GM21737 (cell line): Measurements from ENCODE around the gene OGT.
"Not testable (repeated sequence)": the region's sequence is repeated elsewhere in the genome, so short reads cannot be mapped to it uniquely, and the experiment has no call there.

Source experiments
- ATAC-seq: cut with Tn5 transposase; IDR thresholded peaks from one replicate; pipeline ENCODE4 v1.9.1; 2021; ENCODE audit warnings: mild to moderate bottlenecking, moderate library complexity; ENCODE audit not compliant: unreplicated experiment

Gene OGT

GRCh38 chrX:71579136-71579989 lies 46.5 kb downstream of the OGT start:
- ATAC-seq, result no peak

DNA sequence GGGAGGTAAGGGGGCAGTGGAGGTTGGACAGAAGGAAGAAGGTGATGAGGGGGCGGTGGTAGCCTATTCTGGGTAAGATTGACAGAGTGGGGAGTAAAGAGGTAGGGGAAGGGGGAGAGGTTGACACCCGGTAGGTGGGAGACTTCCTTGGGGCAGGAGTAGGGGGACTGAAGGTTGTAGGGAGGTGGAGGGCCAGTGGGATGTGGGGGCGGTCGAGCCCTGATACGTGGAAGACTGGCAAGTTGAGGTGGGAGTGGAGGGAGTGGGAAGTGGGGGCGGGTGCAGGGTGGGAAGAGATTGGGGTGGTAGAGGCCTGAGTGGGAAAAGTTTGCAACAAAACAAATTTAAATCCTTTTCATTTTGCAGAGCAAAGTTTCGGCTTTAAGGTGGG lies 47.1 kb downstream of the OGT start:
- no peak for ATAC-seq

GRCh38 chrX:71581210-71581609 lies 48.3 kb downstream of the OGT start:
- no peak for ATAC-seq

GRCh38 chrX:71586929-71587328 lies 54.0 kb downstream of the OGT start:
- ATAC-seq, result no peak

GRCh38 chrX:71593210-71593609 lies 60.3 kb downstream of the OGT start:
- not testable (repeated sequence) for ATAC-seq

GRCh38 chrX:71599965-71600364 lies 67.1 kb downstream of the OGT start:
- ATAC-seq, result no peak

DNA sequence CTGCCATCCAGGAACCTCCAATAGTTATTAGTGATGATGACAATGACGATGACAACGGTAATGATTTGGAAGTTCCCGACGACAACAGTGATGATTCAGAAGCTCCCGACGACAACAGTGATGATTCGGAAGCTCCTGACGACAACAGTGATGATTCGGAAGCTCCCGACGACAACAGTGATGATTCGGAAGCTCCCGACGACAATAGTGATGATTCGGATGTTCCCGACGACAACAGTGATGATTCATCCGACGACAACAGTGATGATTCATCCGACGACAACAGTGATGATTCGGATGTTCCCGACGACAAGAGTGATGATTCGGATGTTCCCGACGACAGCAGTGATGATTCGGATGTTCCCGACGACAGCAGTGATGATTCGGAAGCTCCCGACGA lies 70.7 kb downstream of the OGT start:
- no peak for ATAC-seq

DNA sequence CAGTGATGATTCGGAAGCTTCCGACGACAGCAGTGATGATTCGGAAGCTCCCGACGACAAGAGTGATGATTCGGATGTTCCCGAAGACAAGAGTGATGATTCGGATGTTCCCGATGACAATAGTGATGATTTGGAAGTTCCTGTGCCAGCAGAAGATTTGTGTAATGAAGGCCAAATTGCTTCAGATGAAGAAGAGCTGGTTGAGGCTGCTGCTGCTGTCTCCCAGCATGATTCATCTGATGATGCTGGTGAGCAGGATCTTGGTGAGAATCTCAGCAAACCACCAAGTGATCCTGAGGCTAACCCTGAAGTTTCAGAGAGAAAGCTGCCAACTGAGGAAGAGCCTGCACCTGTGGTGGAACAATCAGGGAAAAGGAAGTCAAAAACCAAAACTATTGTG lies 71.2 kb downstream of the OGT start:
- ATAC-seq, result no peak

- ATAC-seq, result no peak
These were observed 72.1 kb downstream of the OGT start for GRCh38 chrX:71604796-71605568.

DNA sequence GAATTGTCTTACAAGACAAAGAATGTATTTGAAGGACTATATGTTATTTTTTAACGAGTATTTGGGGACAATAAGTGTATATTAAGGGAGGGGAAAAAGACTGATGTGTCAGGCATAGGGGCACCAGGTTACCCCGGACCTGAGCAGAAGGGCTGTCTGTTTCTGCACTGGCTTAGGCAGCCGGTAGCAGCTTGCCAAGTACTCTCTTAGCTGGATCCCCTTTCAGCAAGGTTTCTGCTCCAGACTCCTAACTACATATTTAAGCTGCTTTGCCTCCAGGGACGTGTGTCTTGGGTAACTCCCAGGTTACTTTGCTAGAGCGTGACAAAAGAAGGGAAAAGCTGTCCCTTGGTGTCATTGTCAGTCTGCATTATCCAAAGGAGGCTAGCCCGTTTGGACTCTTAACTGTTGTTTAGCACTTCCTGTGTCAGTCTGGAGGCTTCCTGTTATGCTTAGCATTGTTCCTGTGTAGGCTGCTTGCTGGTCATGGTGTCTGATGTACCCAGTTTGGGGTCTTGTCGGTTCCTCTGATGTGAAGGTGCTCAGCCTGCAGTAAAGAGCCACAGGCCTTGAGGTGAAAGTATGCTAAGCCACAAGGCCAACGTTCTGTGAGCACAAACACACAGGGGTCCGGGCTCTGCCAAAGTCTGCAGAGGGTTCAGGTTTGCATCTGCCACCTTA lies 73.8 kb downstream of the OGT start:
- ATAC-seq, result no peak

DNA sequence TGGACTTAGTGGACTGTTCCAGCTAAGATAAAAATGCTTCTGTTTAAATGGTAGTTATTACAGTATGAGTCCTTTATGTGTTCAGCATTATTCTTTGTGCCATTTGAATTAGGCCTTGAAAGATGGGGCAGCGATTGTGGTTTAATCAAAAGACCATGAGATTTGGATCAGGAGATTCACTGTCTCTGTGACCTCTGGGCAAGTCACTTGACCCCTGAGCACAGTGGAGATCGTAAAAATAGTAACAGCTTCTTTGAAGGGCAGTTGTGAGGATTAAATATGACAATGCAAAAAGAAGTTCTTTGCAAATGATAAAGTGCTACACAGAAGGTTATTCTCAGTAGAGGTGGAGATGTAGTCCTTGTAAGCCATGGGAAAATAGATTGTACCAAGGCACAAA lies 74.6 kb downstream of the OGT start:
- ATAC-seq, result no peak

- ATAC-seq, result no peak
These were observed 76.3 kb downstream of the OGT start for GRCh38 chrX:71609095-71609750.

GRCh38 chrX:71611736-71612135 lies 78.8 kb downstream of the OGT start:
- not testable (repeated sequence) for ATAC-seq

DNA sequence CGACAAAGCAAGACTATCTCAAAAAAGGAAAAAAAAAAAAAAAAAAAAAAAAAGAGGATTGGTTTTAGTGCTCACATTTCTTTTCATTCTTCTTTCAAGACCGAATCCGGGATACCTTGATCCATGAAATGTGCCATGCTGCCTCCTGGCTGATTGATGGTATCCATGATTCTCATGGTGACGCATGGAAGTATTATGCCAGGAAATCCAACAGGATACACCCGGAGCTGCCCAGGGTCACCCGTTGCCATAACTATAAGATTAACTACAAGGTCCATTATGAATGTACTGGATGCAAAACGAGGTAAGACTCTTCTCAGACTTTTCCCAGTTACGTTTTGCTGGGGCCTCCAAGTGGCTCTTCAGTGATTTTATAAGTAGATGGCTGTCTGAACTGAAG lies 79.4 kb downstream of the OGT start:
- ATAC-seq, result no peak

DNA sequence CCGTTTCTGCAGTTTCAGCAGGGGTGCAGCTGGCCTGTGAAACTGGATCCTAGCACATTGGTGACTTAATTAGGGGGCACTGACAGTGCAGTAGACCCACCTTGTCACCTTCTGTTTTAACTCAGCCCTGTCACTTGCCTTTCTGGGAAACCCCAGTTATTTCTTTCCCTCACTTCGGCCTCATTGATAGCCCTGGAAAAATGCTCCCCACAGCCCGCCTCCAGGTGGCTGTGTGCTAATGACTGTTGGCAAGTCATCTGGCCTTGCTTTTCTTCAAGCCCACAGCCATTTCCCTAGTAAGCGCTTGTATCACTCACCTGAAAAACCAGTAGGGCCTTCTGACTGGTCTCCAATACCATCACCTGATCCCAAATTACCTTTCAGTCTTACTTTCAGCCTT lies 82.2 kb downstream of the OGT start:
- ATAC-seq, result no peak

GRCh38 chrX:71615954-71616353 lies 83.0 kb downstream of the OGT start:
- no peak for ATAC-seq

- ATAC-seq, result no peak
These were observed 84.0 kb downstream of the OGT start for GRCh38 chrX:71616672-71617529.

- no peak for ATAC-seq
These were observed 84.8 kb downstream of the OGT start for GRCh38 chrX:71617742-71618141.

DNA sequence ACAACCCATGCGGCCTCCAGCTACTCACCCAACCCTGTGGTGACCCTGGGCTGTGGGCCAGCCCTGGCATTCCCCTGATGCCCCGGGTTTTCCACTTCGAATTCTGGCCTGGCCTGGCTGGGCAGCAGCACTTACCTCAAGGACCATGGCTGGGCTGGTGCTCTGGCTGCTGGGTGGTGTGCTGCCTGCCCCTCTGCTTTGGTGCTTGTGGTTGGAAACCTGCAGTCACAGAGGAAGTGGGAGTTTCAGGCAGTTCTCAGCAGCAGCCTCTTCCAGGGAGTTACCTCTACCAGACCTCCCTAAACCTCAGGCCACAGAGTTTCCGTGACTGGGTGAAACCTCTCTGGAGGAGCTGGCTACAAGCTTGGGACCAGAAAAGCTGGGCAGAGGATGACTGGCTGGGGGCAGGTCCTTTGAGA lies 85.4 kb downstream of the OGT start, which contains the start of gene CXCR3:
Gene CXCR3, minus strand, starts transcription at position 209 of the 419 bp plus-strand sequence. Its CDS starts 62 bp downstream, at position 147.
- peak; percentile 48 for ATAC-seq

DNA sequence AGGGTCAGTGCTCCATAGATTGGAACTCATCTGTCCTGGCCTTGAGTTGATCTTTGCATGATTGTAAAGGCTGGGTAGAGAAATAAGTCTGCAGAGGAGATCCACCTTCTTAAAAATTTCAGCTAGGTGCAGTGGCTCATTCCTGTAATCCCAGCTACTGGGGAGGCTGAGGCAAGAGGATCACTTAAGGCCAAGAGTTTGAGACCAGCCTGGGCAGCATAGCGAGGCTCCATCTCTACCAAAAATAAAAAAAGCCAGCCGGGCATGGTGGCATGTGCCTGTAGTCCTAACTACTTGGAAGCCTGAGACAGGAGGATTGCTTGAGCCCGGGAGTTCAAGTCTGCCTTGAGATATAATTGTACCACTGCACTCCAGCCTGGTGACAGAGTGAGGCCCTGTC lies 85.9 kb downstream of the OGT start:
- no peak for ATAC-seq
